Stimulated activated CD8-positive, alpha-beta memory T cell treated with anti-CD3 and anti-CD28 coated beads, Interleukin-15, amount 100 ng/mL, for 1 hour (primary cell): ENCODE measurements around the gene GOSR1.
"Not testable (repeated sequence)": the region's sequence is repeated elsewhere in the genome, so short reads cannot be mapped to it uniquely, and the experiment has no call there.

ENCODE experiments used
- DNase-seq: peaks from one replicate; pipeline ENCODE4 v3.0.0-alpha.2; 2020; ENCODE audit warnings: low read depth

GOSR1 gene

DNA sequence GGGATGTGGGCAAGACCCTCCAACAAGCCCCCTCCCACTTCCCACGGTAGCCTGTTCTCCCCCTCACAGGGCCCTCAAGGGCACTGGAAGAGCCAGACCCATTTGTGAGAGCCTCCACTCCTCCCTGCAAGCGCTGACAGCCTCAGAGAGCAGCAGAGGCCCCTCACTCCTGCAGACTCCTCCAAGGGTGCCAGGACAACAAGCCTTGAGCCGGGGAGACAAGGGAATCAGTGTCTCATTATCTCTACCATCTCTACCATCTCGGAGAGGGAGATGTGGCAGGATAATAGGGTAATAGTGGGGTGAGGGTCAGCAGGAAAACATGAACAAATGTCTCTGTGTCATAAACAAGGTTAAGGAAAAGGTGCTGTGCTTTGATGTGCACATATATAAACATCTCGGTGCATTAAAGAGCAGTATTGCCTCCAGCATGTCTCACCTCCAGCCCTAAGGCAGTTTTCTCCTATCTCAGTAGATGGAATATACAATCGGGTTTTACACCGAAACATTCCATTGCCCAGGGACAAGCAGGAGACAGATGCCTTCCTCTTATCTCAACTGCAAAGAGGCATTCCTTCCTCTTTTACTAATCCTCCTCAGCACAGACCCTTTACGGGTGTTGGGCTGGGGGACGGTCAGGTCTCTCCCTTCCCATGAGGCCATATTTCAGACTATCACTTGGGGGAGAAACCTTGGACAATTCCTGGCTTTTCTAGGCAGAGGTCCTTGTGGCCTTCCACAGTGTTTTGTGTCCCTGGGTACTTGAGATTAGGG lies 86.1 kb downstream of the GOSR1 start:
- DNase-seq, result not testable (repeated sequence)

DNA sequence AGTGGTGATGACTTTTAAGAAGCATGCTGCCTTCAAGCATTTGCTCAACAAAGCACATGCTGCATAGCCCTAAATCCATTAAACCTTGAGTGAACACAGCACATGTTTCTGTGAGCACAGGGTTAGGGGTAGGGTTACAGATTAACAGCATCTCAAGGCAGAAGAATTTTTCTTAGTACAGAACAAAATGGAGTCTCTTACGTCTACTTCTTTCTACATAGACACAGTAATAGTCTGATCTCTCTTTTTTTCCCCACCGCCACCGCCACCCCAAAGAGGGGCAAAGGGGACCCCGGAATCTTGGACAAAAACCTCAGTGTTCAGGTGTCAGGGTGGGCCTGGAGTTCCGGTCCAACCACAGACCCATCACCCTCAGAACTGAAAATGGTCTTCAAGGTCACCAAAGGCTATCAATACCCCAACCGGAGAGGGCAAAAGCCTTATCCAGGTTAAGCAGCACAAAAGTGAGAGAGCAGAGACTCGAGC lies 86.7 kb downstream of the GOSR1 start:
- not testable (repeated sequence) for DNase-seq

DNA sequence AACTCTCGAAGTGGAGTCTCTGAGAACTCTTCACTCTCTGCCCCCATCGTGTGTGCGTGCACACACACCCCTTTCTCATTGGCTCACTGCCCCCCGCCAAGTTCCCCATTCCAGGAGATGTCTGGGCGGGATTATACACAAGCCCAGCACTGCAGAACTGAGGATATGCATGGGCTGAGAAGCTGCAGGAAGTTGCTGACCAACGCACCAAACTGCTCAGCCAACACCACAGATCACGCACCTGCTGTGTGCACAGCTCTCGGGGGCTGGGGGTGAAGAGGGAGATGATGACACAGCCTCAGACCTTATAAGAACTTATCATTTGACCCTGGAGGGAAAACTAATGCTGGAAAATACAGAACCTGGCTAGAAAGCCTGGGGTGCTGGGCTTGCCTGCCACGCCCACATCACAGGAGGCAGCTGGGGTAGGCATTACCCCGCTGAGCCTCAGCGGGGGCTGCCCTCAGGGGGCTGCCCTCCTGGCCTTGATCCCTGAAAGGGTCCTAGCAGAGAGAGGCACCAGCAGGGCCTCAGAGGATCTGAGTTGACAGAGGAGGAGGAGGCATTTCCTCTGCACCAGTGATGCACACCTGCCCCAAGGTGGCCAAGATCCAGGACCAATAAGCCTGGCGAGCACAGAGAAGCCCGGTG lies 87.3 kb downstream of the GOSR1 start:
- DNase-seq, result not testable (repeated sequence)

DNA sequence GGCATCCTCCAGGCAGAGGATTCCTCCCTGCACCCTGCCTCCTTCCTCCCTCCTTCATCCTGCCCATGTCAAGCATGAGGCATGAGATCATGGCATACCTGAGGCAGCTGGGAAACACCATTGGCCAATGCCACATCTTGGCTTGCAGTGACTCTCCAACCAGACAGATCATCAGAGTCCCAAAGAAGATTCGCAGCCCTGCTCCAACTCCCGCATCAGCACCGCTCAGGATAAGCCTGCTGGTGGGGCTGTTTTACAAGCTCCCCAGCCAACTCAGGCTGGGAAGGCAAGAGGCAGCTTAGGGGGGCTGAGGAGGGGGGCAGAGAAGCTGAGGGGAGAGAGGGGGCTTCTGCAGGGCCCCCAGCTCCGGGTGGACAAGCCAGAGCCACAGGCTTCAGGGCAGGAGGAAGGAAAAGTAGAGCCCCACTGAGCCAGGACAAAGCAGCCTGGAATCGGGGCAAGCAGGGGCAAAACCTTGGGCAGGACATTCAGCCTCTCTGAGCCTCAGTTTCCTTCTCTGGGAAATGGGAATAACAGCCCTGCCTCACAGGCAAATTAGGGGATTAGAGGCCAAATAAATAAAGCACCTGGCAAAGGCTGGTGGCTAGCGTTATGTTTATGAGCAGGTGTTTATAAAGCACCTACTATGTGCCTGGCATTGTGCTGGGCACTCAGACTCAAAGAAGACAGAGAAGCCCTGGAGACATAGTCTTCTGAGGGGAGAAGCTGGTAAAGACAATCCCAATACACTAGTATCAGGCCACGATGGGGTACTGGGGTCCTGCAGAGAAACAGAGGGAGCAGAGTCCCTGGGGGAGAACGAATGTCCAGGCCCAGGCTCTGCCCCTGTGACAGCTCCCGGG lies 88.1 kb downstream of the GOSR1 start:
- DNase-seq, result no peak

DNA sequence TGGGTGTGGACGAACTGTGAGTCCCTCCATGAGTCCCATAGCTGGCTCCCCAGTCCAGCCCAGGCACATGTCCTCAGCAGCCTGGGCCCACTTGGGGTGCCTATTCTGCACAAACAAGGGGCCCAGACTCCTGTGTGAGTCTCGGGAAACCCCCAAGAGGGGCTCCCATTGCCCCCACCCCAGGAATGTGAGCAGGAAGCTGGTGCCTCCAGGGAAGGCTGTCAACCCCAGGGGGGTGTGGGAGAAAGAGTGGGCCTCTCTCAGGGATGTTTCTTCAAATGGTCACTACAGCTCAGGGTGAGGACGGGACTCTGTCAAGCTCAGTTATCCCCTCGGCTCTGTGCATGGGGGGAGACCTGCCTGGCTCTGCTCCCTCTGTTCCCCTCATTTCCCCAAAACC lies 88.9 kb downstream of the GOSR1 start:
- not testable (repeated sequence) for DNase-seq

DNA sequence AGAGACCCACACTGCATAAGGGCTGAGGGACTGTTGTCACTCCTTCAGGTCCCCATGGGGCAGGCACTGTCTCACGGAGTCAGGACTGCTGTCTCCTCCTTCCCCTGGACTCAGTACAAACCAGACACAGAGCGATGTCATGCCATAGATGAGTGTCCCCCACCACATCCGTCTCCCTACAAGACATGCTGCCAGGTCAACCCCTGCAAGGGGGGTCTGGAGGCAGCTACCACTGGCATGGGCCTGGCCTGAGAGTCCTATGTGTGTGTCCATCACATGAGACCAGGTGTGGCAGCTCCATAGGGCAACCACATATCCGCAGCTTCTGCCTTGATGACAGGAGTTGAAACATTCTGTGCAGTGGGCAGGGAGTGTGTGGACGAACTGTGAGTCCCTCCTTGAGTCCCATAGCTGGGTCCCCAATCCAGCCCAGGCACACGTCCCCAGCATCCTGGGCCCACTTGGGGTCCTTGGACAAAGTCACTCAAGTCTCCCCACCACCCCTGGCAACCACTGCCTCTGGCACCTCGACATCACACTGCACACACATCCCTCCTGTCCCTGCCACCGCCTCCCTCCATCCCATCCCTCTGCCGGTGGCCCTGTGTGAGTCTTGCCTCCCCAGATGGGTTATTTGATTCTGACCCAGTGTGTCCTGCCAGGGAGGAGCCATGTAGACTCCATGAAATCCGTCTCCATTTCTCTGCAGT lies 89.5 kb downstream of the GOSR1 start:
- not testable (repeated sequence) for DNase-seq

DNA sequence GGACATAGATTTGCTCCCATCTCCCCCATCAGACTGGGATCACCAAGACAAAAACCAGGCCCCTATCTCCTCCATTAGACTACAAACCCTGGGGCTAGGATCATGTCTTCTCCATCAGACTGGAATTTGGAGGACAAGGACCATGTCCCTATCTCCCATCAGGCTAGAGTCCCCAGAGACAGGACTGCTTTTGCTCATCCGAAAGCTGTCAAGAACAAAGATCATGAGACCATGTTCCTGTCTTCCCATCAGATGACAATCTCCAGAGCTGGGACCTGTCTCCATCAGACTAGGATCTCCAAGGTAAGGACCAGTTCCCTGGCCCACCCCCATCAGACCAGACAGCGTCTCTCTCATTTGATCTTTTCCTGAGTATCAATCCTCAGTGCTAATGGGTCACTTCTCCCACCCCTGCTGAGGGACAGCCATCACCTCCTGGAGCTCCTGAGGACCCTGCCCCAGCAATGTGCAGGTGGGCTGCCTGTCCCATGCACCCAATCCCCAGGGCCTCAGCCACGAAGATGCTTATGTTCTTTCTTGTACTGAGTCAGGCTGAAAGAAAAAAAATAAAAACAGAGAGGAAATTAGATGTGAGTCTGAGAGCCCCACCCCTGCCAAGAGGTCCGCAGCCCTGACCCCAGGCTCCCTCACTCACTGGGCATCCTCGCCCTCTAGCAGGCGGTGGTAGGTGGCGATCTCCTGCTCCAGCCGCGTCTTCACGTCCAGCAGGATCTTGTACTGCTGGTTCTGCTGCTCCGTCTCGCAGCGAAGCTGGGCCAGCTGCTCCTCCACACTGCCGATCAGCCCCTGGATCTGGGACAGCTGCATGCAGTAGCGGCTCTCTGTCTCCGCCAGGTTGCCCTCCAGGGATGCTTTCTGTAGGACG lies 90.3 kb downstream of the GOSR1 start:
- DNase-seq, result no peak

DNA sequence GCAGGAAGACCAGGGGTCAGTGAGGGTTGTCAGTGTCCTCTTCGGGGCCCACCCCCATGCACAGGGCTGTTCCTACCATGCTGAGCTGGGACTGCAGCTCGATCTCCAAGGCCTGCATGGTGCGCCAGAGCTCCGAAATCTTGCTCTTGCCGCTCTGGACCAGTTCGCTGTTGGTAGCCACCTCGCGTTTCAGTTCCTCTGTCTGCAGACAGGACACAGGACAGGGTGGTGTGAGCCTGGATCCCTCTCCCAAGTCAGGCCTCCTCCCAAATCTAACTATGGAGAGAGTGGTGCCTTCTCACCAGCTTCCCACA lies 90.9 kb downstream of the GOSR1 start:
- DNase-seq, result no peak

DNA sequence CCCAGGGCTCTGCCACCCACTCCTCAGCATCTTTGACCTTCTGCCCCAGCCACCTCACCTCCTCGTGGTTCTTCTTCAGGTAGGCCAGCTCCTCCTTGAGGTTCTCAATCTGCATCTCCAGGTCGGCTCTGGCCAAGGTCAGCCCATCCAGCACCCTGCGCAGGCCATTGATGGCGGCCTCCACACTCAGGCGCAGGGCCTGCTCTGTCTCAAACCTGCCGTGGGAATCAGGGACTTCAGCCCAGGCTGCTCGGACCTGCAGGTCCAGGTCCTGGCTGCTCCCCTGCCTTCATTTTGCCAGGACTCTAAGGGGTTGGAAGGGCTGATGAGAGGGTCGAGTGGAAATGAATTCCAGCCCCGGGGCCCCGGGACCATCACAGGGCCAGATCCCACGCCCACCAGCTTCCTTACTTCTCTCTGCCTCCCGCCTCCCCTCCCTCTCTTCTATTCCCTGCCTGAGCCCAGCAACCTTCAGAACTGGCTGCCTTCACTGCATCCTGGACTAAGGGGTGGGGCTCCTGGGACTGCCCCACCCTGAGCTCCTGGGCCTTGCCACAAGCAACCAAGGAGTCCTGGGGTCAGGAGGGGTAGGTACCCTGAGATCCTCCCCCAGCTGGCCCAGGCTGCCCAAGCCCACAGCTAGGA lies 92.4 kb downstream of the GOSR1 start:
- DNase-seq, result not testable (repeated sequence)

DNA sequence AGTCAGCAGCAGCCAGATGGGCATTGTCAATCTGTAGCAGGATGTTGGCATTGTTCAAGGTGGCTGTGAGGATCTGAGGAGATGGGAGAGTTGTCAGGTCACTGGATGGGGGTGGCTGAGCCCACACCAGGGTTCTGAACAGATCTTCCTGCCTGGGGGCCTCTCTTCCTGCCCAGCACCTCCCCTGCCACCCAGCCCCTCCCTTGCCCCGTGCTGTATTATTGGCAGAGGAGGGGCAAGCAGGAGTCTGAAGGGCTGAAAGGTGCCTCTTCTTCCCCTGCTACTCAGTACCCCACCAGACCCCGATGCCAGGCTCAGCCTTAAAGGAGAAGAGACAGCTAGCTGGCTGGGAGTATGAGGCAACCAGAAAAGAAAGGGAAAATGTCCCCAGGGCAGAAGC lies 93.0 kb downstream of the GOSR1 start:
- DNase-seq, result no peak

DNA sequence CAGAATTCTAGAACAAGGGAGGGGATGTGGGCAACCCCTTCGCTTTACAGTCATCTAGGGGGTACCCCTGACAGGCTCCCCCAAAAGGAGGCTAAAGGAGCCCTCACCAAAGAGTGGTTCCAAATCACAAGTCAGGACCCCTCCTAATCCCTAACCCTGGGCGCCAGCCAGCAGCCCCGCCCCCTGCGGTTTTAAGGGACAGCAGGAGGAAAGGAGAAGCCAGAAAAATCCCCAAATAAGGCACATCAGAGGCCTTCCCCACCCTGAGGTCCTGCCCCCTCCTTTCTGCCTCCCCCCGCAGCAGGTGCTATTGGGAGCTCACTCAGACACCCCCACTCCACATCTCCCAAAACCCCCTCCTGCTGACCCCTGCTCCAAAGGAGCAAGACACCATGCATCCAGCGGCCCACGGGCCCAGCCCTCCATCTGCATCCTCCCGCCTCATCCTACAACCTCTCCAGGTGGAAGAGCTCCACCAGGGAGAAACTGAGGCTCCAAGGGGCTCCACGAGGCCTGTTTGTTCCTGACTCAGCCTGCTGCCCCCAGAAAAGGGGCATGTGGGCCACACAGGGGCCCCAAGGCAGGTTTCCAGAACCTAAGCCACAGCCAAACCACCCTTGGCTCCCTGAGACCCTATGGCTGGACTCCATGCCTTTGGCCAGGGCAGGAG lies 93.5 kb downstream of the GOSR1 start:
- DNase-seq, result no peak

DNA sequence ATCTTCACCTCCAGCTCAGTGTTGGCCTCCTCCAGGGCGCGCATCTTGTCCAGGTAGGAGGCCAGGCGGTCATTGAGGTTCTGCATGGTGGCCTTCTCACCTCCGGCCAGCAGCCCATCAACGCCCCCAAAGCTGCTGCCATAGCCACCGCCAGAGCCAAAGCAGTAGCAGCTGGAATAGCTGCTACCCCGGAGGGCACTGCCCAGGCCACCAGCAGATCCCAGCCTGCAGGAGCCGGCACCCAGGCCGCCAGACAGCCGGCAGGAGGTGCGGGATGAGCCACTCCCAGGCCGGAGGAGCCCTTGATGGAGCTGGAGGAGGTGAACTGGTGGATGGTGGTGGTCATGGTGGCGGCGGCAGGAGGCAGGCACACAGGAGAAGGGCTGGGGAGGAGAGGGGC lies 94.2 kb downstream of the GOSR1 start:
- DNase-seq, result not testable (repeated sequence)

DNA sequence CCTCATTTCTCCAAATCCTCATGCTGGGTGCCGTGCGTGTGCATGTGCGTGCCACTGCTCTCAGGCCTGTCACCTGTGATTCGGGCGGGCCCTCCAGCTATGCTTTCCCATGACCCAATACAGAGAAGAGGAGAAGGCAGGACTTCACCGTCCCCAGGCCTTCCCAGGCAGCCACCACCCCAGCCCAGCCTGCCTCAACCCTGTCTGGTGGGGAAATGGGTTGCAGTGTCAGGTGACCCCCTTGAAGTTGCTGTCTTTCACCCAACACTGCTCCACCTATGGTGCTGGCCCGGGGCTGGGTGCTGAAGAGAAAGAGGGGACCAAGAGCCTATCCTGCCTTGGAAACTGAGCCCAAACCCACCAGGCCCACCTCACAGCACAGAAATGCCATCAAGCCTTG lies 94.7 kb downstream of the GOSR1 start:
- no peak for DNase-seq

DNA sequence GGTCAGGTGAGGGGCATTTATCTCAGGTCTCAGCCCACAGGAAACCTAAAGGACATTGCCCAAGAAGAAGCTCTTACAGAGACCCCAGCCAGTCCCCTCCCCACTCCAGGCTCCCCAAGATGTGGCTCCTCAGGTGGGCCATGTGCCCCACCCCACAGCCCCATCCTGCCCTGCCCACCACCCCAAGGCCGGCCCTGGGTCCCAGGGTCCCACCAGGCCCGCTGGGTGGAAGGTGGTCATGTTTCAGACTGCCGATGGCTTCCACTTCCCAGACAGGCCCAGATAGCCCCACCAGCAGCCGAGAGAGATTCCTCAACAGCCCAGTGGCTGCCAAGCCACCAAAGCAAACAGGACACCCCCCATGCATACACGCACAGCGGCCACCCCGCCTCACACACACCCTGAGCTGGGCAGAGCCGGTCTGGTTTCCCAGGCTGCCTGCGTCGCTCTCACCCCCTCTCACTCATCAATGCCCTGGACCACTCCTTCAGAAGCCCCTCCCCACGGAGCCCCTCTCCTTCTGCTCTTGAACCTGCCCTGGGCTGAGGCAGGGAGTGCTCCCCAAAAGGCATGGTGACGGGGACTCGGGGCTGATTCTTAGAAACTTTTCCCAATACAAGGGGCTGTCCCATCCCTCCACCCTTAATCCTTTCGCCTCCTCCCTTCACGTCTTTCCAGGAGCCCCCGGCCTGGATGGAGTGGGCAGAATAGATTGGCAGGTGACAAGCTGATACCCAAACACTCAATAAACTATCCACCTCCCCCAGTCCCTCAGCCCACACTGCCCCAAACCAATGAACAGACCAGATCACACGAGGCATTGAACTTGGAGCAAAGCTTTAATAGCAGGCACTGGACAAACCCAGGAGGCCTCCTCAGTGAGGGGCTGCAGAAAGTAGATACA lies 95.7 kb downstream of the GOSR1 start:
- not testable (repeated sequence) for DNase-seq

DNA sequence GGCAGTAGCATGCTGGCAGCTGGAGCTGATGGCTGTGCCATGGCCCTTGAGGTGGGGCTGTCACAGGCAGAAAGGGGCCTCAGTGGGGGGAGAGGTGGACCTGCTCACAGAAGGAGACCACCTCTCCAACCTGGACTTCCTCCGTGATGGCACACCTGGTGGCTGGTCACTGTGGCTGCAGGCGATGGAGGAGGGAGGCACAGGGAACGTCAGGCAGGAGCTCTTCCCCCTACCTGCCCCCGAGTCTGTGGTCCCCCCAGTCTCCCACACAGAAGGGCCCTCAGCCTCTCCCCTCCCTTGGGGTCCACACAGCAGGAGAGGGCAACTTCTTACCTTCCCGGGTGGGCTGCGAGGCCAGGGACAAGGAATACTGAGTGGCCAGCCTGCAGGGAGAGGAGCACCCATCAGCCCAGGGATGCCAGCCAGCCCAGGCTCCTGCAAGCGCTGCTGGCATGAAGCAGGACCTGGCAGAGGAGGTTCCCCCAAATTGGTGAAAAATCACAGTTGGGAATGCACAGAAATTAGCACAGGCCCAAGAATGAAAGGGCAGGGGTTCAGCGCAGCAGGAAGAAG lies 96.5 kb downstream of the GOSR1 start:
- DNase-seq, result no peak

DNA sequence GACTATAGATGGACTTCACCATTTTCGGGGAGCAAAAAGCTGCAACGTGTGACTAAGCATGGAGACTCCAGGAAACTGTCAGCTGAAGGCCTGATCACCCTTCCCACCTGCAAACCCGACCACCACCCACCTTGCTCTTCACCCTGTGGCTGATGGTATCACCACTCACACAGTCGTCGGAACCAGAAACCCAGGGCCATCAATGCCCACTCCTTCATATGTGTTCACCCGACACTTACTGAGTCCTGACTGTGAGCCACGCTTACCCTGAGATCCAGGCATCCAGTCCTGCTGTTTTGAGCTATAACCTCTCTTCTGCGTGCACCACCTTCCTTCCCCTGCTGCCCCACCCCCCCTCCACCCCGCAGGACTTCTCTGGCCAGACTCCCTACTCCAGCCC lies 97.1 kb downstream of the GOSR1 start:
- not testable (repeated sequence) for DNase-seq

DNA sequence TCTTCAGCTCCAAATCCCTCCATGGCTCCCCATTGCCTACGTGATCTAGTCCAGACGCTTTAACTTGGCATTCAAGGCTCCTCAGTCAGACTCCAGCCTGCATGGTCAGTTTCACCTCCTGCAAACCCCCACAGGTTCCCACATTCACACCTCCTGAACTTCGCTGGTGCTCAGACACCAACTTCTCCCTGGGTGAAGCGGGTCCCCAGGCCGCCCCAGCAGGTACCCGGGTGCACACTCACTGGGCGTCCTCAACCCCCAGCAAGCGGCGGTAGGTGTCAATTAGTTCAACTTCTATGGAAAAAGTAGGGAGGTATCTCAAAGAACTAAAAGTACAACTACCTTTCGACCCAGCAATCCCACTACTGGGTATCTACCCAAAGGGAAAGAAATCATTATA lies 97.6 kb downstream of the GOSR1 start:
- DNase-seq, result not testable (repeated sequence)

DNA sequence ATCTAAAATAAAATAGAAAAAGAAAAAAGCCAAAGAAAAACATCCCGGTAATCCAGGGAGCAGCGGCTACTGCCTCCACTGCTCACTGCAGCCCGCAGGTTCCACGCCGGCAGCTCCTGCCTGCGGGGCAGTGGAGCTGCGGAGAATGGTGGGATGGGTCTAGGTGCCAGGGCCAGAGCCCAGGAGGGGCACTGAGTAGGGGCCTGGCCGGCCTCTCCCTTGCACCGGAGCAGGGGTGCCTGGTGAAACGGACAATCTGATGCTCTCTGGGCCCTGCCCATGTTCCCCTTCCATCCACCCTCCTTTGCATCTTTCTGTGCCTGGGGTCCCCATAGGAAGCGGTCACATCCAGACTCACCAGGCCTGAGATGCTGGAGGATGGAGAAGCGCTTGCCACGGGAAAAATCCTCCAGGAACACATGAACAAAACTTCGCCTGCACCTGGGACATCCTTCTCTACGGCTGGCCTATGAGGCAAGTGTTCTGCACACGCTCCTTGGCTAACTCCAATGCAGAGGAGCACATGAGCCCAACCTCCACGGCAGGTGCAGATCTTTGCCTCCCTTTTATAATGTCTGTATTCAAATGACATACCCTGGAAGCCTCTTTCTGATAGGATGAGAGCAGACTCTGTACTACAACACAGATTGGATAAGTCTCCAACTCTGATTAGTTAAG lies 98.6 kb downstream of the GOSR1 start:
- DNase-seq, result not testable (repeated sequence)
